ENCODE results near the gene NT5C1A. TPM values are rescaled to one million over a fixed set of nuclear protein-coding genes. Genes with fewer than 3 reads are reported as not detected.

NT5C1A gene
- total and polyA plus RNA-seq, 2 donors (not counting 1 experiment from before 2014, with no cell fraction given) = not detected

GRCh38 chr1:39623053-39623452 lies 48.9 kb downstream of the NT5C1A start:
- Mint-ChIP-seq H3K9me3 (ENCODE audit: insufficient read depth) (no peaks in the 10 kb centered on the region), H3K27me3 (peaks cover 29% of the 10 kb centered on the region), H3K27ac (no peak overlapping the region), H3K4me1 (no peaks in the 10 kb centered on the region), H3K4me3 (no peak overlapping the region)
- Histone ChIP-seq H3K27ac (ENCODE audit: low read length in 2 of 2) (no peak overlapping the region), H3K27me3 (replicated peaks in 1 of 4; ENCODE audit: control extremely low read depth in 1 of 4, control insufficient read depth in 3 of 4, insufficient read depth in 4 of 4, low read length in 3 of 4) (peaks cover 0 to 10% (median 0%) of the 10 kb centered on the region in 4 experiments), H3K4me1 (ENCODE audit: control insufficient read depth in 2 of 2, insufficient read depth in 2 of 2, low read length in 2 of 2) (no peaks in the 10 kb centered on the region), H3K9ac (ENCODE audit: low read length) (no peak overlapping the region), H3K36me3 (replicated peaks in 1 of 2; ENCODE audit: control extremely low read depth in 1 of 2, control insufficient read depth in 1 of 2, extremely low read depth in 1 of 2, insufficient read depth in 2 of 2, low read length in 1 of 2) (no peaks in the 10 kb centered on the region), H3K79me2 (ENCODE audit: control insufficient read depth, insufficient read depth, low read length) (no peaks in the 10 kb centered on the region), H4K20me1 (ENCODE audit: control insufficient read depth, insufficient read depth, low read length, poor library complexity, severe bottlenecking) (no peaks in the 10 kb centered on the region), H2AFZ (ENCODE audit: insufficient read depth, low read depth, low read length, poor library complexity, severe bottlenecking) (no peak overlapping the region), H3K4me3 (ENCODE audit: control extremely low read depth in 1 of 5, extremely low read depth in 1 of 5, insufficient read depth in 1 of 5, low read depth in 2 of 5, low read length in 4 of 5) (no peak overlapping the region), H3K4me2 (replicated peaks; ENCODE audit: low read depth, low read length, poor library complexity, severe bottlenecking) (no peak overlapping the region), H3K9me3 (ENCODE audit: control extremely low read depth in 1 of 3, control insufficient read depth in 2 of 3, insufficient read depth in 1 of 3, low read length in 2 of 3) (peaks cover 0 to 3% (median 0%) of the 10 kb centered on the region in 3 donors)
- ATAC-seq (ENCODE audit: low read depth) (no peak), DNase-seq (no peak)
- ChIA-PET CTCF (interaction anchor here (0.7 kb wide), 1 partner anchor 17 kb away, joined by 3 read pairs; no protein-coding TSS in a partner anchor), POLR2A (no interaction called here)
- 98% methylated on average over 6 of the region's 6 CpGs for WGBS (ENCODE audit: insufficient coverage)
- intact Hi-C loops (cut with micrococcal nuclease) = no loop called here
- TF ChIP-seq EZH2 (IDR thresholded peaks at IDR 0.05; ENCODE audit: borderline replicate concordance, insufficient read depth, low read depth, low read length, poor library complexity, severe bottlenecking) (no peak), CTCF (IDR thresholded peaks at IDR 0.05) (no peak)

- Histone ChIP-seq H3K9ac (ENCODE audit: low read length) (no peak overlapping the region), H3K79me2 (ENCODE audit: control insufficient read depth, insufficient read depth, low read length) (no peaks in the 10 kb centered on the region), H3K4me2 (replicated peaks; ENCODE audit: low read depth, low read length, poor library complexity, severe bottlenecking) (no peak overlapping the region), H3K27me3 (replicated peaks in 1 of 4; ENCODE audit: control extremely low read depth in 1 of 4, control insufficient read depth in 3 of 4, insufficient read depth in 4 of 4, low read length in 3 of 4) (peaks cover 0 to 10% (median 0%) of the 10 kb centered on the region in 4 experiments), H4K20me1 (ENCODE audit: control insufficient read depth, insufficient read depth, low read length, poor library complexity, severe bottlenecking) (no peaks in the 10 kb centered on the region), H3K9me3 (ENCODE audit: control extremely low read depth in 1 of 3, control insufficient read depth in 2 of 3, insufficient read depth in 1 of 3, low read length in 2 of 3) (peaks cover 0 to 3% (median 0%) of the 10 kb centered on the region in 3 donors), H2AFZ (ENCODE audit: insufficient read depth, low read depth, low read length, poor library complexity, severe bottlenecking) (no peak overlapping the region), H3K4me3 (ENCODE audit: control extremely low read depth in 1 of 5, extremely low read depth in 1 of 5, insufficient read depth in 1 of 5, low read depth in 2 of 5, low read length in 4 of 5) (no peak overlapping the region), H3K4me1 (ENCODE audit: control insufficient read depth in 2 of 2, insufficient read depth in 2 of 2, low read length in 2 of 2) (no peaks in the 10 kb centered on the region), H3K36me3 (replicated peaks in 1 of 2; ENCODE audit: control extremely low read depth in 1 of 2, control insufficient read depth in 1 of 2, extremely low read depth in 1 of 2, insufficient read depth in 2 of 2, low read length in 1 of 2) (no peaks in the 10 kb centered on the region), H3K27ac (ENCODE audit: low read length in 2 of 2) (no peak overlapping the region)
- CTCF ChIA-PET = interaction anchor here (0.7 to 1.2 kb wide), 2 partner anchors 14 to 16 kb away, joined by 3 read pairs; no protein-coding TSS in a partner anchor
- Mint-ChIP-seq H3K4me1 (no peaks in the 10 kb centered on the region), H3K27ac (no peak overlapping the region), H3K27me3 (peaks cover 31% of the 10 kb centered on the region), H3K9me3 (ENCODE audit: insufficient read depth) (no peaks in the 10 kb centered on the region), H3K4me3 (no peak overlapping the region)
- TF ChIP-seq CTCF (IDR thresholded peaks at IDR 0.05) = no peak
- TF ChIP-seq EZH2 (IDR thresholded peaks at IDR 0.05; ENCODE audit: borderline replicate concordance, insufficient read depth, low read depth, low read length, poor library complexity, severe bottlenecking) = no peak
- POLR2A ChIA-PET = no interaction called here
- intact Hi-C loops (cut with micrococcal nuclease) = no loop called here
- WGBS (ENCODE audit: insufficient coverage) = 100% methylated on average over 2 of the region's 3 CpGs
- no peak for ATAC-seq (ENCODE audit: low read depth)
- DNase-seq = no peak
Measured at GRCh38 chr1:39622427-39622826, 49.5 kb downstream of the NT5C1A start.
